GM20431 (cell line): ENCODE measurements around the gene HECW1.
"Not testable (repeated sequence)": the region's sequence is repeated elsewhere in the genome, so short reads cannot be mapped to it uniquely, and the experiment has no call there.

ENCODE experiments used
- in situ Hi-C: fragments of 300-500 bp; cut with MseI, MboI; formaldehyde crosslinking; loops from one replicate; pipeline ENCODE4 v1.15.0; 2020; ENCODE audit warnings: low sequenced_read_pairs; ENCODE audit not compliant: unreplicated experiment

Gene HECW1

GRCh38 chr7:43199371-43200160, 87.1 kb downstream of the HECW1 start:
- in situ Hi-C loops: no loop called here

- in situ Hi-C loops: no loop called here
Measured at GRCh38 chr7:43201912-43202311, 89.5 kb downstream of the HECW1 start.

GRCh38 chr7:43204081-43204480, 91.6 kb downstream of the HECW1 start:
- in situ Hi-C loops: no loop called here

GRCh38 chr7:43205171-43205795, 92.8 kb downstream of the HECW1 start:
- in situ Hi-C loops: no loop called here

- in situ Hi-C loops: no loop called here
Measured at GRCh38 chr7:43208242-43208641, 95.8 kb downstream of the HECW1 start.

GRCh38 chr7:43210539-43210938, 98.1 kb downstream of the HECW1 start:
- in situ Hi-C loops: not testable (repeated sequence)

- in situ Hi-C loops: no loop called here
Measured at GRCh38 chr7:43211286-43211685, 98.8 kb downstream of the HECW1 start.

- in situ Hi-C loops: no loop called here
Measured at GRCh38 chr7:43211693-43212092, 99.2 kb downstream of the HECW1 start.

- in situ Hi-C loops: no loop called here
Measured at GRCh38 chr7:43212921-43213320, 100.5 kb downstream of the HECW1 start.

GRCh38 chr7:43215061-43215460, 102.6 kb downstream of the HECW1 start:
- in situ Hi-C loops: no loop called here

- in situ Hi-C loops: no loop called here
Measured at GRCh38 chr7:43217055-43217454, 104.6 kb downstream of the HECW1 start.

GRCh38 chr7:43218901-43219300, 106.5 kb downstream of the HECW1 start:
- in situ Hi-C loops: not testable (repeated sequence)

GRCh38 chr7:43220250-43220649, 107.8 kb downstream of the HECW1 start:
- in situ Hi-C loops: no loop called here

- in situ Hi-C loops: no loop called here
Measured at GRCh38 chr7:43220742-43221141, 108.3 kb downstream of the HECW1 start.

- in situ Hi-C loops: no loop called here
Measured at GRCh38 chr7:43229801-43230200, 117.4 kb downstream of the HECW1 start.

GRCh38 chr7:43232366-43232765, 119.9 kb downstream of the HECW1 start:
- in situ Hi-C loops: no loop called here

- in situ Hi-C loops: no loop called here
Measured at GRCh38 chr7:43234073-43234472, 121.6 kb downstream of the HECW1 start.

- in situ Hi-C loops: no loop called here
Measured at GRCh38 chr7:43234968-43235367, 122.5 kb downstream of the HECW1 start.

- in situ Hi-C loops: no loop called here
Measured at GRCh38 chr7:43240565-43240964, 128.1 kb downstream of the HECW1 start.

- in situ Hi-C loops: no loop called here
Measured at GRCh38 chr7:43242628-43243255, 130.3 kb downstream of the HECW1 start.

- in situ Hi-C loops: no loop called here
Measured at GRCh38 chr7:43244232-43244631, 131.8 kb downstream of the HECW1 start.
